ENCODE measurements around the gene HNRNPA2B1. TPM values are rescaled to one million over a fixed set of nuclear protein-coding genes. Genes with fewer than 3 reads are reported as not detected.

HNRNPA2B1 gene
- total RNA-seq, 1 experiment from 2014 or later = 1,101 TPM

GRCh38 chr7:26212921-26213718 is 12.6 kb upstream of the HNRNPA2B1 start:
- Mint-ChIP-seq H3K27me3 (ENCODE audit: low read depth) (no peaks in the 10 kb centered on the region), H3K27ac (no peak overlapping the region), H3K9me3 (no peaks in the 10 kb centered on the region), H3K36me3 (peaks cover 47% of the 10 kb centered on the region), H3K4me3 (no peak overlapping the region), H3K4me1 (peaks cover 5% of the 10 kb centered on the region; the same call in 1 of the 2 replicates)
- CTCF ChIA-PET = no interaction called here
- peak; percentile 92 for TF ChIP-seq NFATC4 (CRISPR knock-in tag; IDR thresholded peaks at IDR 0.05)
- TF ChIP-seq, protein P1, sequence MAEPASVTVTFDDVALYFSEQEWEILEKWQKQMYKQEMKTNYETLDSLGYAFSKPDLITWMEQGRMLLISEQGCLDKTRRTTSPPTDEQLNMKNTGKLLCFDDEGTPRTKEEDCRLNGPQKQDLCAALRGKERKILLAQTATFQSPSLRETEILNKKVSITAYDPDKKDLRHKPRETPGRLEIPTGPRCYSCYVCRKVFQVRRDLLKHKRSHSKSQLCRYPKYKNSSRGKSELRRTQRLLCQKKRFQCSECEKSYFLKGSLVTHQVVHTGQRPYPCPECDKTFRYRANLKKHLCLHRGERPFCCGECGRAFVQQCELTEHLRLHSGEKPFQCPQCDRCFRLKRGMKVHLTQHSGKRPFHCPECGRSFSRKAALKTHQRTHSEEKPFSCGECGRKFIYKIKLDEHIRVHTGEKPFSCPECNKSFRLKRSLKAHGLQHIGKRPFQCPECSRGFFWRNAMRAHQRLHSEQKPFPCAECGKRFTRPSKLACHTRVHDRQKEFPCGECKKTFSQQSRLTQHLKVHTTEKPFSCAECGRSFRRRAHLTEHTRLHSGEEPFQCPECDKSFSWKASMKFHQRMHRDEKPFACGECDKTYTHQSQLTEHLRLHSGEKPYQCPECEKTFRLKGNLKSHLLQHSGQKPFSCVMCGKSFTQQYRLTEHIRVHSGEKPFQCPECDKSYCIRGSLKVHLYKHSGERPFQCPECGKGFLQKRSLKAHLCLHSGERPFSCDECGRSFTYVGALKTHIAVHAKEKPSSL (CRISPR knock-in tag; conservative IDR thresholded peaks at IDR 0.05) = peak; percentile 77; the same call in 1 of the 2 replicates
- 0 out of 2 replicates have a peak, but pooled peaks have one; percentile 32 for TF ChIP-seq EMX1 (CRISPR knock-in tag; IDR thresholded peaks at IDR 0.05)
- peak; percentile 89; the same call in 1 of the 2 replicates for TF ChIP-seq AR (CRISPR knock-in tag; IDR thresholded peaks at IDR 0.05)
- TF ChIP-seq, protein P2, sequence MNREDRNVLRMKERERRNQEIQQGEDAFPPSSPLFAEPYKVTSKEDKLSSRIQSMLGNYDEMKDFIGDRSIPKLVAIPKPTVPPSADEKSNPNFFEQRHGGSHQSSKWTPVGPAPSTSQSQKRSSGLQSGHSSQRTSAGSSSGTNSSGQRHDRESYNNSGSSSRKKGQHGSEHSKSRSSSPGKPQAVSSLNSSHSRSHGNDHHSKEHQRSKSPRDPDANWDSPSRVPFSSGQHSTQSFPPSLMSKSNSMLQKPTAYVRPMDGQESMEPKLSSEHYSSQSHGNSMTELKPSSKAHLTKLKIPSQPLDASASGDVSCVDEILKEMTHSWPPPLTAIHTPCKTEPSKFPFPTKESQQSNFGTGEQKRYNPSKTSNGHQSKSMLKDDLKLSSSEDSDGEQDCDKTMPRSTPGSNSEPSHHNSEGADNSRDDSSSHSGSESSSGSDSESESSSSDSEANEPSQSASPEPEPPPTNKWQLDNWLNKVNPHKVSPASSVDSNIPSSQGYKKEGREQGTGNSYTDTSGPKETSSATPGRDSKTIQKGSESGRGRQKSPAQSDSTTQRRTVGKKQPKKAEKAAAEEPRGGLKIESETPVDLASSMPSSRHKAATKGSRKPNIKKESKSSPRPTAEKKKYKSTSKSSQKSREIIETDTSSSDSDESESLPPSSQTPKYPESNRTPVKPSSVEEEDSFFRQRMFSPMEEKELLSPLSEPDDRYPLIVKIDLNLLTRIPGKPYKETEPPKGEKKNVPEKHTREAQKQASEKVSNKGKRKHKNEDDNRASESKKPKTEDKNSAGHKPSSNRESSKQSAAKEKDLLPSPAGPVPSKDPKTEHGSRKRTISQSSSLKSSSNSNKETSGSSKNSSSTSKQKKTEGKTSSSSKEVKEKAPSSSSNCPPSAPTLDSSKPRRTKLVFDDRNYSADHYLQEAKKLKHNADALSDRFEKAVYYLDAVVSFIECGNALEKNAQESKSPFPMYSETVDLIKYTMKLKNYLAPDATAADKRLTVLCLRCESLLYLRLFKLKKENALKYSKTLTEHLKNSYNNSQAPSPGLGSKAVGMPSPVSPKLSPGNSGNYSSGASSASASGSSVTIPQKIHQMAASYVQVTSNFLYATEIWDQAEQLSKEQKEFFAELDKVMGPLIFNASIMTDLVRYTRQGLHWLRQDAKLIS (CRISPR knock-in tag; IDR thresholded peaks at IDR 0.05; ENCODE audit: borderline replicate concordance) = no peak
- TF ChIP-seq, protein P3, sequence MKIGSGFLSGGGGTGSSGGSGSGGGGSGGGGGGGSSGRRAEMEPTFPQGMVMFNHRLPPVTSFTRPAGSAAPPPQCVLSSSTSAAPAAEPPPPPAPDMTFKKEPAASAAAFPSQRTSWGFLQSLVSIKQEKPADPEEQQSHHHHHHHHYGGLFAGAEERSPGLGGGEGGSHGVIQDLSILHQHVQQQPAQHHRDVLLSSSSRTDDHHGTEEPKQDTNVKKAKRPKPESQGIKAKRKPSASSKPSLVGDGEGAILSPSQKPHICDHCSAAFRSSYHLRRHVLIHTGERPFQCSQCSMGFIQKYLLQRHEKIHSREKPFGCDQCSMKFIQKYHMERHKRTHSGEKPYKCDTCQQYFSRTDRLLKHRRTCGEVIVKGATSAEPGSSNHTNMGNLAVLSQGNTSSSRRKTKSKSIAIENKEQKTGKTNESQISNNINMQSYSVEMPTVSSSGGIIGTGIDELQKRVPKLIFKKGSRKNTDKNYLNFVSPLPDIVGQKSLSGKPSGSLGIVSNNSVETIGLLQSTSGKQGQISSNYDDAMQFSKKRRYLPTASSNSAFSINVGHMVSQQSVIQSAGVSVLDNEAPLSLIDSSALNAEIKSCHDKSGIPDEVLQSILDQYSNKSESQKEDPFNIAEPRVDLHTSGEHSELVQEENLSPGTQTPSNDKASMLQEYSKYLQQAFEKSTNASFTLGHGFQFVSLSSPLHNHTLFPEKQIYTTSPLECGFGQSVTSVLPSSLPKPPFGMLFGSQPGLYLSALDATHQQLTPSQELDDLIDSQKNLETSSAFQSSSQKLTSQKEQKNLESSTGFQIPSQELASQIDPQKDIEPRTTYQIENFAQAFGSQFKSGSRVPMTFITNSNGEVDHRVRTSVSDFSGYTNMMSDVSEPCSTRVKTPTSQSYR (CRISPR knock-in tag; IDR thresholded peaks at IDR 0.05) = no peak
- peak; percentile 57 for TF ChIP-seq PRRX2 (CRISPR knock-in tag; IDR thresholded peaks at IDR 0.05)
- TF ChIP-seq, protein P4, sequence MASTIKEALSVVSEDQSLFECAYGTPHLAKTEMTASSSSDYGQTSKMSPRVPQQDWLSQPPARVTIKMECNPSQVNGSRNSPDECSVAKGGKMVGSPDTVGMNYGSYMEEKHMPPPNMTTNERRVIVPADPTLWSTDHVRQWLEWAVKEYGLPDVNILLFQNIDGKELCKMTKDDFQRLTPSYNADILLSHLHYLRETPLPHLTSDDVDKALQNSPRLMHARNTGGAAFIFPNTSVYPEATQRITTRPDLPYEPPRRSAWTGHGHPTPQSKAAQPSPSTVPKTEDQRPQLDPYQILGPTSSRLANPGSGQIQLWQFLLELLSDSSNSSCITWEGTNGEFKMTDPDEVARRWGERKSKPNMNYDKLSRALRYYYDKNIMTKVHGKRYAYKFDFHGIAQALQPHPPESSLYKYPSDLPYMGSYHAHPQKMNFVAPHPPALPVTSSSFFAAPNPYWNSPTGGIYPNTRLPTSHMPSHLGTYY (CRISPR knock-in tag; IDR thresholded peaks at IDR 0.05) = peak; percentile 50; the same call in 1 of the 2 replicates
- TF ChIP-seq ZNF671 (CRISPR knock-in tag; IDR thresholded peaks at IDR 0.05) = 0 out of 2 replicates have a peak, but pooled peaks have one; percentile 43
- TF ChIP-seq ZNF416 (CRISPR knock-in tag; IDR thresholded peaks at IDR 0.05) = 0 out of 2 replicates have a peak, but pooled peaks have one; percentile 19
- no peak for TF ChIP-seq ZNF263 (CRISPR knock-in tag; IDR thresholded peaks at IDR 0.05; ENCODE audit: low read depth)
- no peak for DNase-seq (ENCODE audit: low spot score)
- POLR2A ChIA-PET = interaction anchor here (1.1 to 1.3 kb wide), 2 partner anchors 11 to 13 kb away, joined by 3 read pairs; partner anchors contain the start of gene CBX3
- no peak for ATAC-seq
